GM19397 (cell line): ENCODE data around the gene LTV1.

Experiments used
- ATAC-seq: cut with Tn5 transposase; IDR thresholded peaks from one replicate; pipeline ENCODE4 v1.9.1; 2021; ENCODE audit warnings: mild to moderate bottlenecking, moderate library complexity; ENCODE audit not compliant: unreplicated experiment

The LTV1 gene

DNA sequence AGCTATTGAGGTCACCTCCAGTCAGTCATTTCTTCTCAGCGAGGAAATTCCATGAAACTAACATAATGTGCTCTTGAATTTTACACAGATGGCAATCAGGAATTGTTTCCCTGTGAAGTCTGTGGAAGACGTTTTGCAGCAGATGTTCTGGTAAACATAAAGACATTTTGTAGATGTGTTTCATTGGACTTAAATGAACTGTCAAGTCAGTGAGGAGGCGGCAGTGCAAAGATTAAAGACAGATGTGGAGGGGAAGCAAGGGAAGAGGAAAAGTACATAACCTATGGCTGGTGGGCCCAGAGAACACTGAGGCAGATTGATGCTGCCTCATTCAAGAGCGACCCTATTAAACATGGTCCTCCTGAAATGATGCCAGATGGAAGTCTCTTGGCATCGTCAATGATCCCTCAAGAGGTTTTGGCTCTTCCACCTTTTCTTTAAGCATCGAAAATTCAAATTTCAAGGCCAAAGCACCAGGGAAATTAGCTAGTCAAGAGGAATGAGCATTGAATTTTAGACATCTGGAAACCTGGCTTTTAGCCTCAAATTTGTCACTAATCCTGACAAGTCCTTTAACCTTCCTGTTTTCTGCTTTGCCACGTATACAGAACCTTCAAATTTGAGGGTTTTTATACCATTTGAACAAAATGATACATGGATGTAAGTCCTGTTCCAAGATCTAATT is 41.2 kb downstream of the LTV1 start:
- no peak for ATAC-seq

DNA sequence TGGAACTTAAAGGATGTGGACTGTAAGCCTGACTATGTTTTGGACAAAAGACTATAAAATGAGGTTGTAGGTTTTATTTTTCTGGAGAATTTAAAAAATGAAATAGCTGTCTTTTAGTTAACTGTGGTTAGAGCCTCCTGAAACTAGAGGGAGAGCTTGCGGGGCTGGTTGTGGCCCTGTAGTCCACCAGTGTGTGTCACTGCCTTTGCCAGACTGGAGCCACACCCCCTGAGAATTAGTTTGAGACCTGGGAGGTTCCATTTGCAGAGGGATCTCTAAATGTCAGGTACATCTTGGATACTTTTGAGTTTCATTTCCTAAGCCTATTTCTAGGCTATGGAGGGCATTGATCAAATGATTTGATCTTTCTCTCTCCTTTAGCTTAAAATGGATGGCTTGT is 42.0 kb downstream of the LTV1 start:
- ATAC-seq = no peak

DNA sequence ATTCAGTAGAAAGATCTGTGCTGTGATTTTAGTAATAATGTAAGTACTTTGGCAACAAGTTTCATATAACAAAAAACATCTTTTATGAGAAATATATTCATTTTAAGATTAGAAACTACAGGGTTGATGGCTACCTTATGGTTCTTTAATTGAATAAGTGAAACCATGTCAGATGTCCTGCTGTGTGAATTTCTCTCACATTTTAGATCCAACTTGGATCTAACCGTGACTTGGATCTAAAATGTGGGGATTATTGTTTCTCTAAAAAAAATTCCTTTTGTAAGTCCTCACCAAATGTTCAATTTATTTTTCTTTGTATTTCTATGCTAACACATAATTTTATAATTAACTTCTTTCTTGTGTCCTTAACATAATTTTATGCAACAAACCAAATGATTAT is 51.5 kb downstream of the LTV1 start:
- ATAC-seq = no peak

DNA sequence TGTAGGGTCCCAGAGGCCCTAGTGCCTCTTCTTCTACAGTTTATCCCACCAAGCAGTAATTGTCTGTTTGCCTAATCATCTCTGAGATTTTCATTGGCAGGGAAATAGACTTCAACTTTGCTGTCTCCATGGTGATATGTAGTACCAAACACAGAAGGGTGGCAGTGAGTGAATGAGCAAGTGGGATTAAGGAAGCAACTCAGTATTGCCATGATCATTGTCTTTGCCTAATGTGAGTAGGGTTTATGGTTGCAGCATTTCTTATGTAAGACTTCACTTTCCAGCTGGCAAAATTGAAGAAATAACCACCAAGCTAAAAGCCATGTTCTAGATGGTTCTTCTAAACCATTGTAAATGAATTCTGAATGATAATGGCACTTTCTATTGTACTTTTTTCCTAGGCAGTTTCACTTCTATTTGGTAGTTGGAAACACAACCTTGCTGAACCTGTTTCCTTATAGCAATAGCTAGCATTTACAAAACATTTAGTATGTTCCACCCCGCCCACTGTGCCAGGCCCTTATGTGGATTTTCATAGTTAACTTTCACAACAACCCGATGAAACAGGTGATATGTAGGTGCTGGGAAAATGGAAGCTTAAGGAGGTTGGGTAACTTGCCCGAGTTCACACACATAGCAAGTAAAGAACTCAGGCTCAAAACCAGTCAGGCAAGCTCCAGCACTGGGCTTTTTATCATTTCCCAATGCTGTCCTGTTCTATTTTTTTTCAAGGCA is 53.2 kb downstream of the LTV1 start:
- no peak for ATAC-seq

DNA sequence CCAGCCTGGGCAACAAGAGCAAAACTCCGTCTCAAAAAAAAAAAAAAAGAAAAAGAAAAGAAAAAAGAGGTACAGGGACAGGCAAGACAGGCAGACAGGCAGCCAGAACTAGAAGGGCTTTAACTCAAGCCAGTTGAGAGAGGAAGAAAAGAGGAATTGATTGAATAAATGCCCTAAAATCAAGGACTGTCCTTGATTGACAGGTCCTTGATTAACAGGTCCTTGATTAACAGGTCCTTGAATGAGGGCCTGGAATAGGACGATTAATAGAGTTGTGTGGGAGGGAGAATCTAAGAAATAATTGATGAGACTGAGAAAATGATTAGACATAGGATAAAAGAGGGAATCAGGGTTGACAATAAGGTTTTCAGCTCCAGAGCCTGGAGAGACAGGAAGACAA is 57.2 kb downstream of the LTV1 start:
- ATAC-seq = no peak

DNA sequence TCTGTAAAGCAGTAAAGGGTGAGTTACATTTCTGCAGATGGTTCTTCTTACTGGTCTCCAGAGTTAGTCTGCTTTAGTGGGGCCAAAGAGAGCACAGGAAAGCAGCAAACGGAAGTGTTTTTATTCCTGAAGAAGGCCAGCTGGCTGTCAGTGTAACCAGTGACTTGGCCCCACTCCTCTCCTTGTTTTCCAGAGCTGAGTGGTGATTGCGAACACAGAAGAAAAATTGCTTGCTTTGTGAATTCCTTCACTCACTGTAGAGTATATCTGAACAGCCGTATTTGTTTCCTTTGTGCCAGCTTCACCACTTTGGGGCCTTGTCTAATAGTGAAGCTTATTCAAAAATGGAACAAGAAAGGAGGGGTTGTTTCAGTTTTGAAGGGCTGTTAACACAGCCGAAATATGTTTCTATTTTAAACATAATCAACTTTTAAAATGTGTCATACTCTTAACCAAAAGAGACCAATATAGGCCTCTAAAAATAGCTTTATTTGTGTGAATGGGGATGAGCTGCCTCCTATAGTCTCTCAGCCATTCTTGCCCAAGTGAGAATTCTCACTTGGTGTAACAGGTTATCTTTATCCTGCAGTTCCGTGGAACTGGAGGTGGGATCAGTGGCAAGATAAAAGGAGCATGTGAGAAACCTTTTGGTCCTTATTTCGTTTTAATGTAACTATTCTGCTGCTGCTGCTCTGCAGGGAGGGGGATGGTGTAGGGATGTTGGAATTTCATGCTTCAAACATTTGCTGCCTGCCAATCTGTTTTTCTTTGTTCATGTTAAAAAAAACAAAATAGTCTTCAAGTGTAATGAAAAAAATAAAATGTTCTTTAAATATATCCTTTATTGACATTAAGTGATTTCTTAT is 59.0 kb downstream of the LTV1 start:
- ATAC-seq = peak; percentile 91

DNA sequence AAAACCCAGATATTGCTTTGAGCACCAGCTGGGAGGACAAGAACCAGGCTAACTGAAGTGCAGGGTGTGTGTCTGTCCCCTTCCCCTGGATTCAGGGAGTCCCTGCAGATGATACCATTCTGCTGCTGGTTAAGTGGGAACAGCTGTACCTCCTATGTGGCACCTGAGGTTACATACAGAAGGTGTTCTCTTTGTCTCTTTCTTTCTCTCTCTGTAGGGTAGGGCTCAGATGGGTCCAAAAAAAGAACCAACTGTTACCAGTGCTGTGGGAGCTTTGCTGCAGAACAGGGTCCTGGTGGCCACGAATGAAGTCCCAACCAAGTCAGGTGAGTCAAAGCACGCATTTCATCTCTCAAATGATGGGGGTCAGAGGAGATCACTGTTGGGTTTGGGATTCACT is 59.7 kb downstream of the LTV1 start:
- ATAC-seq = no peak

DNA sequence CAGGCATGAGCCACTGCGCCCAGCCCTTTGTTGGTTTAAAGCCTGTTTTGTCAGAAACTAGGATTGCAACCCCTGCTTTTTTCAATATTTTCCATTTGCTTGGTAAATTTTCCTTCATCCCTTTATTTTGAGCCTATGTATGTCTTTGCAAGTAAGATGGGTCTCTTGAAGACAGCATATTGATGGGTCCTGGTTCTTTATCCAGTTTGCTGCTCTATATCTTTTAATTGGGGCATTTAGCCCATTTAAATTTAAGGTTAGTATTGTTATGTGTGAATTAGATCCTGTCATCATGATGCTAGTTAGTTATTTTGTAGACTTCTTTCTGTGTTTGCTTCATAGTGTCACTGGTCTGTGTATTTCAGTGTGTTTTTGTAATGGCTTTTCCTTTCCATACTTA is 67.9 kb downstream of the LTV1 start:
- no peak for ATAC-seq

DNA sequence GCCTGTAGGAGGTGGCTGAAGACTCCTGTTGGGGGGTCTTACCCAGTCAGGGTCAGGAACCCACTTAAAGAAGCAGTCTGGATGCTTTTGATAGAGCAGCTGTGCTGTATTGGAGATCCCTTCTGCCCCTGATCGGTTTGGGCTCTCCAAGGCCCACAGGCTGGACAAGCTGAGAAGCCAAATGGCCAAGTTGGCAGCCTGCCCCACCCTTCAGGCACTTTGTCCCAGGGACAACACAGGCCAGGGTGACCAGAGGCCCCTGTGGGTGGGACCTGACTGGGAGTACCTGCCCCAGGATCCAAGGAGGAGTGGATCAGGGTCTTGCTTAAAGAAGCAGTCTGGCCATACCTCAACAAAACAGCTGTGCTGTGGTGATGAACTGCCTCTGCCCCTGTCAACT is 69.5 kb downstream of the LTV1 start:
- no peak for ATAC-seq
